PC-9 (cell line): ENCODE data around the gene OR4D9.

Experiments
- CTCF ChIP-seq: fragments of 200-600 bp; sonication (generic); conservative IDR thresholded peaks from 2 replicates; pipeline ENCODE4 v1.6.1; 2017; ENCODE audit warnings: mixed run types, antibody characterized with exemption, mild to moderate bottlenecking, moderate library complexity
- EZH2 ChIP-seq: fragments of 200-600 bp; sonication (generic); IDR thresholded peaks from 2 replicates; pipeline ENCODE4 v1.8.0; 2017; ENCODE audit warnings: antibody characterized with exemption, low read depth

DNA sequence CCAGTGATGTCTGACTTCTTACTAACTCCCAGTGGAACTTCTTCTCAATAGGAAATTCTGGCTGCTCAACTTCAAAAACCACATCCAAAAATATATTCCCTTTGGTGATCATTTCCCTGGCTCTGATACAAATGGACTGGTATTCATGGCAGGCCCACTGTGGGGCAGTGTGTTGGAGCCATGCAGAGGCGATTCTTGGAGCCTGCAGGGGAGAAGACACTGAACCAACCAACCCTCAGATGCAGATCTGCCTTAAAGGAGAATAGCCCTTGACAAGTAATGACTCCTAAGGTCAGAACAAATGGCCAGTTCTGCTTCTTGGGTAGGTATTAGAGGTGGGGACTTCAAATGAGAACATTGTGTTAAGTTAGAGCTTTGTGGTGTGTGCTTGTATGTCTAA, 12.2 kb downstream of the OR4D9 start:
- TF ChIP-seq CTCF: no peak
- no peak for TF ChIP-seq EZH2
